ENCODE data around the gene PEX5L.

DNA sequence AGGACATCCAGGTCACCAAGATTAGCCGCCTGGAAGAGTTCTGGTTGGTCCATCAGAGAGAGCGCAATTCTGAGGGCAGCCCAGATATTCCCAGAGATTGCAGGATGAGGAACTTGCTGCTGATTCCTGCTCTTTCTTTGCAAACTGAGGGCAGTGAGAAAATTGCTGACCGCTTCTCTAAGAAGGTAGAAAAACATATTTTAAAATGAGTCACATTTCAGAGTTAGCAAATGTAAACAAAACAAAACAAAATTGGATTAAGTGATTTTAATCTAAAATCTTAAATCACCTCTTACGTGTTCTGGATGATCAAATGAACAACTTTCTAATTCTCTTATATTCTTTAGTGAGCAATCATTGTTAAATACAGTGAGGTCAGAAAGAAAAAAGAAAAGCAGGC, 234.9 kb downstream of the PEX5L start:
- TF ChIP-seq, protein P1, sequence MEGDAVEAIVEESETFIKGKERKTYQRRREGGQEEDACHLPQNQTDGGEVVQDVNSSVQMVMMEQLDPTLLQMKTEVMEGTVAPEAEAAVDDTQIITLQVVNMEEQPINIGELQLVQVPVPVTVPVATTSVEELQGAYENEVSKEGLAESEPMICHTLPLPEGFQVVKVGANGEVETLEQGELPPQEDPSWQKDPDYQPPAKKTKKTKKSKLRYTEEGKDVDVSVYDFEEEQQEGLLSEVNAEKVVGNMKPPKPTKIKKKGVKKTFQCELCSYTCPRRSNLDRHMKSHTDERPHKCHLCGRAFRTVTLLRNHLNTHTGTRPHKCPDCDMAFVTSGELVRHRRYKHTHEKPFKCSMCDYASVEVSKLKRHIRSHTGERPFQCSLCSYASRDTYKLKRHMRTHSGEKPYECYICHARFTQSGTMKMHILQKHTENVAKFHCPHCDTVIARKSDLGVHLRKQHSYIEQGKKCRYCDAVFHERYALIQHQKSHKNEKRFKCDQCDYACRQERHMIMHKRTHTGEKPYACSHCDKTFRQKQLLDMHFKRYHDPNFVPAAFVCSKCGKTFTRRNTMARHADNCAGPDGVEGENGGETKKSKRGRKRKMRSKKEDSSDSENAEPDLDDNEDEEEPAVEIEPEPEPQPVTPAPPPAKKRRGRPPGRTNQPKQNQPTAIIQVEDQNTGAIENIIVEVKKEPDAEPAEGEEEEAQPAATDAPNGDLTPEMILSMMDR (IDR thresholded peaks at IDR 0.05; ENCODE audit: low read length) = no peak
- TF ChIP-seq EZH2 (optimal IDR thresholded peaks at IDR 0.05; ENCODE audit: low read depth, low read length) (no peak), EZH2phosphoT487 (IDR thresholded peaks at IDR 0.05; ENCODE audit: low read length) (no peak)

Measured in MM.1S (cell line).